Globus pallidus (tissue), 1 donor: ENCODE results near the gene CCNT1.
"Not testable (repeated sequence)": the region's sequence is repeated elsewhere in the genome, so short reads cannot be mapped to it uniquely, and the experiment has no call there.

ENCODE experiments used
- DNase-seq: peaks from one replicate; pipeline ENCODE4 v3.0.0-alpha.2; 2015; ENCODE audit warnings: low spot score

Gene CCNT1

GRCh38 chr12:48716493-48717251 is at the start of gene CCNT1:
Gene CCNT1 (minus strand): TSS chr12:48716707. CDS start chr12:48716675, 32 bp downstream.
- DNase-seq = peak; percentile 97

- no peak for DNase-seq
Measured at GRCh38 chr12:48765753-48766162, 49.3 kb upstream of the CCNT1 start.

GRCh38 chr12:48764521-48764920 is 48.0 kb upstream of the CCNT1 start:
- no peak for DNase-seq

- DNase-seq = no peak
Measured at GRCh38 chr12:48758737-48759136, 42.2 kb upstream of the CCNT1 start.

- DNase-seq = no peak
Measured at GRCh38 chr12:48758186-48758585, 41.7 kb upstream of the CCNT1 start.

GRCh38 chr12:48750769-48751356 is 34.4 kb upstream of the CCNT1 start:
- no peak for DNase-seq

- no peak for DNase-seq
Measured at GRCh38 chr12:48750215-48750614, 33.7 kb upstream of the CCNT1 start.

- no peak for DNase-seq
Measured at GRCh38 chr12:48744251-48745008, 27.9 kb upstream of the CCNT1 start.

GRCh38 chr12:48739618-48740269 is 23.2 kb upstream of the CCNT1 start:
- no peak for DNase-seq

- DNase-seq = no peak
Measured at GRCh38 chr12:48736456-48736855, 19.9 kb upstream of the CCNT1 start.

- DNase-seq = no peak
Measured at GRCh38 chr12:48728807-48729206, 12.3 kb upstream of the CCNT1 start.

GRCh38 chr12:48720737-48721136 is 4.2 kb upstream of the CCNT1 start:
- not testable (repeated sequence) for DNase-seq

- DNase-seq = not testable (repeated sequence)
Measured at GRCh38 chr12:48720171-48720570, 3.7 kb upstream of the CCNT1 start.

- DNase-seq = not testable (repeated sequence)
Measured at GRCh38 chr12:48719002-48719401, 2.5 kb upstream of the CCNT1 start.

GRCh38 chr12:48717252-48717695 is 767 bp upstream of the CCNT1 start:
- DNase-seq = peak; percentile 7

- DNase-seq = no peak
Measured at GRCh38 chr12:48716168-48716492, 377 bp downstream of the CCNT1 start.

- DNase-seq = no peak
Measured at GRCh38 chr12:48712209-48712608, 4.3 kb downstream of the CCNT1 start.

GRCh38 chr12:48698822-48699221 is 17.7 kb downstream of the CCNT1 start:
- not testable (repeated sequence) for DNase-seq

- no peak for DNase-seq
Measured at GRCh38 chr12:48696626-48697025, 19.9 kb downstream of the CCNT1 start.

GRCh38 chr12:48695859-48696258 is 20.6 kb downstream of the CCNT1 start:
- no peak for DNase-seq

GRCh38 chr12:48694038-48694437 is 22.5 kb downstream of the CCNT1 start:
- DNase-seq = no peak

GRCh38 chr12:48693572-48693971 is 22.9 kb downstream of the CCNT1 start:
- no peak for DNase-seq
